ENCODE results near the gene CLHC1.

DNA sequence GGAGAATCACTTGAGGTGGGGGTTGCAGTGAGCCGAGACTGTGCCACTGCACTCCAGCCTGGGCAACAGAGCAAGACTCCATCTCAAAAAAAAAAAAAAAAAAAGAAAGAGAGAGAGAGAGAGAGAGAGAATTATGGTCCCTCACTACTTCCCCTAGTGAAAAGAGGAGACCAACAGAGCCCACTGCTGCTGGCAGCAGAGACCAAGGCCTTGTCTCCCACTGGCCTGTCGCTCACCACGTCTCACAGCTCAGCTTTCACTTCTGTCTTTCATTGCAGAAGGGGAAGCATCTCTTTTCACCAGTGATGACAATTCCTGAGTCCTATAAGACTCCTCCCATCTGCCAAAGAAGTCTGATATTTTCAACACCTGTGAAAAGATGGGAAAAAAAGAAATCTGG, 81.3 kb downstream of the CLHC1 start:
- TF ChIP-seq, protein P1, sequence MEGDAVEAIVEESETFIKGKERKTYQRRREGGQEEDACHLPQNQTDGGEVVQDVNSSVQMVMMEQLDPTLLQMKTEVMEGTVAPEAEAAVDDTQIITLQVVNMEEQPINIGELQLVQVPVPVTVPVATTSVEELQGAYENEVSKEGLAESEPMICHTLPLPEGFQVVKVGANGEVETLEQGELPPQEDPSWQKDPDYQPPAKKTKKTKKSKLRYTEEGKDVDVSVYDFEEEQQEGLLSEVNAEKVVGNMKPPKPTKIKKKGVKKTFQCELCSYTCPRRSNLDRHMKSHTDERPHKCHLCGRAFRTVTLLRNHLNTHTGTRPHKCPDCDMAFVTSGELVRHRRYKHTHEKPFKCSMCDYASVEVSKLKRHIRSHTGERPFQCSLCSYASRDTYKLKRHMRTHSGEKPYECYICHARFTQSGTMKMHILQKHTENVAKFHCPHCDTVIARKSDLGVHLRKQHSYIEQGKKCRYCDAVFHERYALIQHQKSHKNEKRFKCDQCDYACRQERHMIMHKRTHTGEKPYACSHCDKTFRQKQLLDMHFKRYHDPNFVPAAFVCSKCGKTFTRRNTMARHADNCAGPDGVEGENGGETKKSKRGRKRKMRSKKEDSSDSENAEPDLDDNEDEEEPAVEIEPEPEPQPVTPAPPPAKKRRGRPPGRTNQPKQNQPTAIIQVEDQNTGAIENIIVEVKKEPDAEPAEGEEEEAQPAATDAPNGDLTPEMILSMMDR (IDR thresholded peaks at IDR 0.05), result no peak
- TF ChIP-seq POLR2A (IDR thresholded peaks at IDR 0.05; ENCODE audit: low read depth), result no peak
